Stimulated activated naive CD4-positive, alpha-beta T cell treated with Interleukin-2 at 50 U/mL for 16 hours (primary cell): Measurements from ENCODE around the gene PDXP.

Source experiments
- DNase-seq: peaks from one replicate; lab custom pipeline; 2025; lab: John Stamatoyannopoulos, UW

Gene PDXP

GRCh38 chr22:37697538-37697835, 39.0 kb downstream of the PDXP start:
- DNase-seq = no peak

GRCh38 chr22:37701141-37701786, 42.7 kb downstream of the PDXP start:
- no peak for DNase-seq

GRCh38 chr22:37703906-37704305, 45.4 kb downstream of the PDXP start:
- DNase-seq = no peak

- DNase-seq = no peak
Measured at GRCh38 chr22:37704645-37705044, 46.1 kb downstream of the PDXP start.

GRCh38 chr22:37705205-37705604, 46.7 kb downstream of the PDXP start:
- DNase-seq = no peak

GRCh38 chr22:37708580-37709444, 50.3 kb downstream of the PDXP start:
- no peak for DNase-seq

GRCh38 chr22:37709445-37709765, 50.9 kb downstream of the PDXP start:
- no peak for DNase-seq

GRCh38 chr22:37710675-37711074, 52.2 kb downstream of the PDXP start:
- DNase-seq = no peak

- DNase-seq = no peak
Measured at GRCh38 chr22:37711490-37711889, 53.0 kb downstream of the PDXP start.

- no peak for DNase-seq
Measured at GRCh38 chr22:37713761-37714160, 55.2 kb downstream of the PDXP start.

GRCh38 chr22:37714634-37715033, 56.1 kb downstream of the PDXP start:
- no peak for DNase-seq

- no peak for DNase-seq
Measured at GRCh38 chr22:37715760-37716159, 57.2 kb downstream of the PDXP start.
